T-helper 22 cell (primary cell): ENCODE results near the gene SLC19A1.

Source experiments
- DNase-seq: peaks from one replicate; pipeline ENCODE4 v3.0.0-alpha.2; 2020; ENCODE audit warnings: low read depth

The SLC19A1 gene

DNA sequence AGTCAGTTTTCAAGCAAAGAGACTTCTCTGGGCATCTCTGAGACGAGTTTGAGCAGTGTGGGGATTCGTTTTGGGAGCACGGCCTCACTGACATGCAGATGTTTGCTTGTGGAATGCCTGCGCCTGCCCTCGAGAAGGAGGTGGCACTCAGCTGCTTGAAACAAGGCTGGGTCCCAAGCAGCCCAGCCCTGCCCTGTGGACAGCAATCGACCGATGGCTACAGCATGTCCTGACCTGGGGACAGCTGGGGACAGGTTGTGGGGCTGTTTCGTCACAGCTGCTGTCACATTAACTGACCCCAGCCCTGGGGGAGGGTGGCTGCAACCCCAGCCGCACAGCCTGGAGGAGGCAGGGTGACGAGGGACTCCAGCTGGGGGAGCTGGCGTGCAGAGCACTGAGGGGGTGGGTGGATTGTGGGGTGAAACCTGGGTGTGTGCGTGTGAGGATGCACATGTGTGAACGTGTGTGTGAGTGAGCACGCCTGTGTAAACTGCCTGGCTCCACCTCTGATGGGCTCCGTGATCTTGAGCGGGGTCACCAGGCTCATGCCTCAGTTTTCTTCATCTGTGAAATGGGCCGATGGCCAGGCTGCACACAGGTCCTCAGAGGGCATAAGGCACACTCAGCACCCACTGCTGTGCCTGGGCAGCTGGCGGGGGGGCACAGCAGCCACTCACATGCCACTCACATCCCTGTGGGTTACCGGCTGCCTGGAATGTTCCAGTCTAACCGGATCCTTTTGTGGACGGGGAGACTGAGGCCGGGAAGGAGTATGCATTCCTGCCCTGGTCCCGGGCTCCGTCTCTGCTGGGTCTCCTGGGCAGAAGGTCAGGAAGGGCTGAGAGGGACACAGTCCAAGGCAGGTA is 87.9 kb downstream of the SLC19A1 start:
- no peak for DNase-seq

GRCh38 chr21:45453308-45453950 is 88.8 kb downstream of the SLC19A1 start:
- no peak for DNase-seq

DNA sequence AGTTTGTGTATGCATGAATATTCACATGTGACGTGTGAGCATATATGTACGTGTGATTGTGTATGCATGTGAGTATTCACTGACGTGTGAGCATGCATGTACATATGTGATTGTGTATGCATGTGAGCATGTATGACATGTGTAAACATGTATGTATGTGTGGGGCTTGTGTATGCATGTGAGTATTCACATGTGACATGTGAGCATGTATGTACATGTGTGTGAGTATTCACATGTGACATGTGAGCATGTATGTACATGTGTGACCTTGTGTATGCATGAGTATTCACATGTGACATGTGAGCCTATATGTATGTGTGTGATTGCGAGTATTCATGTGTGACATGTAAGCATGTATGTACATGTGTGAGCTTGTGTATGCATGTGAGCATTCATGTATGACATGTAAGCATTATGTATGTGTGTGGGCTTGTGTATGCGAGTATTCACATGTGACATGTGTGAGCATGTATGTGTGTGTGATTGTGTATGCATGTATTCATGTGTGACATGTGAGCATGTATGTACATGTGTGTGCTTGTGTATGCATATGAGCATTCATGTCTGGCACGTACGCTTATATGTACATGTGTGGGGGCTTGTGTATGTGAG is 89.4 kb downstream of the SLC19A1 start:
- no peak for DNase-seq

DNA sequence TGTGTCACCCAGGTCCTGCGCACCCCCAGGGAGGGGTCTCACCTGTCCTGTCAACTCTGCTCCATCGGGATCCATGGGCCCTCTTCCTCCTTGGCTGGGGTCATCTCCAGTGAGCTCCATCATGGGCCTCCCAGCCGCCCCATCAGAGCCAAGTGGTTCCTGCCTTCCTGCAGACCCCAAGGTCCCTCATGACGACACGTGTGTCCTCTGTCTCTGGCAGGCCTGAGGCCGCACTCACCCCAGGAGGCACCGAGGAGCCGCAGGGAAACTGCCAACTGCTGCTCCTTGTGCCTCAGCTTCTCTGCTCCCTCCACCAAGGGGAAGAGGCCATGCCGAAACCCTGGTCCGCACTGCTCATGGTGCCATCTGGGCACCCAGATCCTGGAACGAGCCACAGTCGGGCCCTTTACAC is 90.5 kb downstream of the SLC19A1 start:
- DNase-seq, result no peak

- DNase-seq, result no peak
These were observed 91.0 kb downstream of the SLC19A1 start for GRCh38 chr21:45451091-45451740.

DNA sequence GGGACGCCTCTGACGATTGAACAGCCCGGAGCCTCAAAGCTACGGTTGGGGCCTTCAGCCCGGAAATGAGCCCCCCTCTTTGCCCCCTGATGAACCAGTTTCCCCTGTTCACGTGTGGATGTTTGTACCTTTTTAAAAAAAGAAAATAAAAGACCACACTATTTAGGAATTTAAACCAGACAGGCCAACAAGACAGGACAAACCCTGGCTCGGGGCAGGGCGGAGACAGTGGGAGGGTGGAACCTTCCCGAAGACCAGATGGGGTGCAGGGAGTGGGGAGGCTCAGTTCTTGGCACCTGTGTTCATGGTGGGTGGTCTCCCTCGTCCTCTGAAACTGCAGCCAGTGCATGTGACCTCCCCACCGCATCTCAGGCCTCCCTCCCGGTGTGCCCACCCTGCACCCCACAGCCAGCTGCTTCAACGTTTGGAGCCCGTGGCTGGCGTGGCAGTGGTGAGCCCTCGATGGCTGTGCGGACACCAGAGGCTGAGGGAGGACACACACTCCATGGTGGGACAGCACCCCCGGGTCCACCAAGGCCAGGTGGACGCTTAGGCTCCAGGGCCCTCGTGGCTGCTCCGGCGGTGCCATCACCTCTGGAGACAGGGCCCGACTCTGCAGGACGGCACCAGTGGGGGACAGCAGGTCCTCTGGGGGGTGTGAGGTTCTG is 91.7 kb downstream of the SLC19A1 start:
- DNase-seq, result no peak

DNA sequence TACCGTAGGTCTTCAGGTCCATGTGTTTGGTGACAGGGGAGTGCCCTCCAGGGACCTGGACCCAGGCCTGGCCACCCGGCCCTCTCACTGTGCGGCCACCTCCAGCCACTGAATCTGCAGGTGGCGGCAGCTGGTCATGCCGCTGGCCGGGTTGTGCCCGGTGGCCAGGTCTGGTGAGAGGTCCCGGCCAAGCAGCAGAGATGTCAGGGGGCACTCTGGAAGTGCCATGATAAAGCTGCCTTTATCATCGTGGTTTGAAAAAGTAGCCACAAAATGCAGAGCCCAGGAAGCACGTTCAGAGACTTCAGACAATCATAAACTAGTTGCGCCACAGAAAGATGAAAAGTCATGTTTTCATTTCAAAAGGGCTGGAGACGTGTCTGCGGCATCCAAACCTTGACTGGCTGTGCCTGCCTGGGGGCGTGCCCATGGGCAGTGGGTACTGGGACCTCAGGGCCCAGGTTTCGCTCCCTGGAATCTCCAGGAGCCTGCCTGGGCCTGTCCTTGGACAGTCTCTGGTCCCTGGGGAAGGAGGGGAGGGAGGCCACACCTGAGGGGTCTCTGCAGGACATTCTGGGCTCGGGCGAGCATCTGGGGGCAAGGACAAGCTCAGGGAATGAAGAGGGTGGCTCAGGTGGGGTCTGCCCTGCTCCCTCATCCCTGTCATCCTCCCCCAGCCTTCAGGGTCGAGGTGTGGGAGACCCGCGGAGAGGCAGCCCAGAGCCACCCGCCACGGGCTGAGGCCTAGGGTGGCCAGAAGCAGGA is 92.4 kb downstream of the SLC19A1 start:
- DNase-seq, result no peak

DNA sequence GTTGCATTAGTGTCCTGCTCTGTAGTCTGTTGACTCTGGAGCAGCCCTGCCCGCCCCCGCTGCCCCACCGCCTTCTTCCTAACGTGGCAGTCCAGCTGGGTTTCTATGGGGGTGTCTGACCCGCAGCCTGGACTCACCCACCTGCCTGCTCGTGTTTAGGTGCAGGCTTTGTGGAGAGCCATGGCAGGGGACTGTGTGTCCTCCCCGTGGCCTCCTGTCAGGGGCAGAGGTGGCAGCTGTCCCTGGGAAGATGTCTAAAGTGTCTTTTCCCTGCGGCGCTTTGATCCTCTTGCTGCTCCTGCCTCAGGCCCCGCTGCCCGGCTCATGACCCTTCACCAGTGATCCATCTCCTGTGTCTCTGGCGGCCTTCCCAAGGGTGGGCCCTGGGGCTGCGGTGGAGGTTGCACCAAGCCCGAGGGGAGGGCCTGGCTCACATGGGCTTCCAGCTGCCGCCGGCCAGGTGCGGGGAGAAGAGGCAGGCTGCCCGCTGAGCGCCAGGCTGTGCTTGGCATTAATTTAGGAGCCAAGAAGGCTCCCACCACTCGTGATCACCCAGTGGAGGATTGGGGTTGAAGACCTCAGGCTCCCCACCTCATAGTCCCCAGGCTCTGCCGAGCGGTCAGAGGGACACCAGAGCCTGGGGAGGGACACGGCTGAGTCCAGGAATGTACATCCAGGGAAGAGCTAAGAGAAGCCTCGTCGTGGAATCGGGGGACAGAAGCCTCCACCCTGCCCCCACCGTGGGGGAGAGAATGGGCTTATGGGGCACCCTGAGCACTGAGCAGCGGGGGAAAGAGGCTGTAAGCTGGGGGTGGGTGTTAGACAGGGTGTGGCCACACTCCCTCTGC is 93.2 kb downstream of the SLC19A1 start:
- no peak for DNase-seq

GRCh38 chr21:45448283-45448809 is 93.9 kb downstream of the SLC19A1 start:
- no peak for DNase-seq
